B cell (primary cell): ENCODE data around the gene BCDIN3D. TPM values are rescaled to one million over a fixed set of nuclear protein-coding genes. Genes with fewer than 3 reads are reported as not detected.
A peak's percentile ranks its signal among the peaks of the same experiment; 100 is the strongest.

ENCODE experiments used
- ATAC-seq: fragments of 200-7000 bp; cut with Tn5 transposase; one replicate; pipeline ENCODE4 v1.10.0; 2021; ENCODE audit warnings: low read depth, mild to moderate bottlenecking, moderate number of reproducible peaks, moderate library complexity
- CTCF ChIA-PET: fragments of 350-600 bp; sonication (Branson Sonifier 250); formaldehyde crosslinking; loops from one replicate; lab custom pipeline; 2021; ENCODE audit warnings: antibody characterized with exemption, inconsistent platforms; lab: Charles Lee
- POLR2A ChIA-PET: fragments of 350-600 bp; sonication (Branson Sonifier 250); formaldehyde crosslinking; loops from one replicate; lab custom pipeline; 2021; ENCODE audit warnings: antibody characterized with exemption; lab: Charles Lee
- DNase-seq: peaks from one replicate; pipeline ENCODE4 v3.0.0; 2013
- H2AFZ ChIP-seq: 2 replicates; pipeline ENCODE4 v1.6.1; 2012; ENCODE audit warnings: mild to moderate bottlenecking, low read depth, low read length; ENCODE audit not compliant: insufficient read depth, poor library complexity, severe bottlenecking
- H3K27ac ChIP-seq, 2 donors: 1 replicate in 1 of 2; 2 replicates in 1 of 2; pipeline ENCODE4 v1.5.1; 2012 to 2013; ENCODE audit warnings: low read length in 2 of 2, mild to moderate bottlenecking in 2 of 2, moderate library complexity in 1 of 2
- H3K27me3 ChIP-seq, 4 experiments: fragments of 200-600 bp in 1 of 4; sonication (generic) in 1 of 4; replicated peaks in 1 of 4; 1 replicate in 2 of 4; 2 replicates in 2 of 4; pipeline versions ENCODE4 v1.6.1 to v1.7.0; 2013 to 2016; ENCODE audit warnings: low read length in 3 of 4, mild to moderate bottlenecking in 2 of 4, mixed read lengths in 1 of 4, moderate library complexity in 1 of 4; ENCODE audit not compliant: insufficient read depth in 4 of 4, control insufficient read depth in 3 of 4; ENCODE audit errors: control extremely low read depth in 1 of 4
- H3K36me3 ChIP-seq, 2 experiments: replicated peaks in 1 of 2; 1 replicate in 1 of 2; 2 replicates in 1 of 2; pipeline versions ENCODE4 v1.6.1 to v1.7.1; 2013; ENCODE audit warnings: low read length in 1 of 2; ENCODE audit not compliant: insufficient read depth in 2 of 2, control insufficient read depth in 1 of 2; ENCODE audit errors: control extremely low read depth in 1 of 2, extremely low read depth in 1 of 2
- H3K4me1 ChIP-seq, 2 donors: fragments of 200-600 bp in 1 of 2; sonication (generic) in 1 of 2; 1 replicate in 1 of 2; 2 replicates in 1 of 2; pipeline versions ENCODE4 v1.5.1 to v1.6.1; 2013 to 2017; ENCODE audit warnings: low read length in 2 of 2; ENCODE audit not compliant: control insufficient read depth in 2 of 2, insufficient read depth in 2 of 2
- H3K4me2 ChIP-seq: replicated peaks from 2 replicates; pipeline ENCODE3; 2012; ENCODE audit warnings: mild to moderate bottlenecking, low read depth, low read length; ENCODE audit not compliant: poor library complexity, severe bottlenecking
- H3K4me3 ChIP-seq, 5 experiments: fragments of 200-600 bp in 1 of 5; sonication (generic) in 1 of 5; 1 replicate in 3 of 5; 2 replicates in 2 of 5; pipeline versions ENCODE4 v1.5.1 to v1.7.0; 2011 to 2016; ENCODE audit warnings: low read length in 4 of 5, mild to moderate bottlenecking in 4 of 5, low read depth in 2 of 5, control low read depth in 1 of 5, moderate library complexity in 1 of 5; ENCODE audit not compliant: insufficient read depth in 1 of 5; ENCODE audit errors: control extremely low read depth in 1 of 5, extremely low read depth in 1 of 5
- H3K79me2 ChIP-seq: fragments of 200-600 bp; sonication (generic); one replicate; pipeline ENCODE4 v1.6.0; 2016; ENCODE audit warnings: low read length; ENCODE audit not compliant: control insufficient read depth, insufficient read depth
- H3K9ac ChIP-seq: fragments of 200-600 bp; sonication (generic); 2 replicates; pipeline ENCODE4 v1.6.1; 2017; ENCODE audit warnings: mild to moderate bottlenecking, low read length, moderate library complexity
- H3K9me3 ChIP-seq, 3 donors: one replicate each; pipeline versions ENCODE4 v1.6.1 to v1.7.1; 2013; ENCODE audit warnings: low read length in 2 of 3; ENCODE audit not compliant: control insufficient read depth in 2 of 3, insufficient read depth in 1 of 3; ENCODE audit errors: control extremely low read depth in 1 of 3
- H4K20me1 ChIP-seq: 2 replicates; pipeline ENCODE4 v1.6.0; 2012; ENCODE audit warnings: mild to moderate bottlenecking, low read length; ENCODE audit not compliant: insufficient read depth, control insufficient read depth, poor library complexity, severe bottlenecking
- H3K27ac Mint-ChIP-seq: one replicate; pipeline ENCODE4 v1.8.0; 2021; ENCODE audit warnings: mixed read lengths
- H3K27me3 Mint-ChIP-seq: one replicate; pipeline ENCODE4 v1.8.0; 2021; ENCODE audit warnings: mixed read lengths
- H3K4me1 Mint-ChIP-seq: one replicate; pipeline ENCODE4 v1.8.0; 2021; ENCODE audit warnings: mixed read lengths
- H3K4me3 Mint-ChIP-seq: one replicate; pipeline ENCODE4 v1.8.0; 2021; ENCODE audit warnings: mixed read lengths
- H3K9me3 Mint-ChIP-seq: one replicate; pipeline ENCODE4 v1.8.0; 2022; ENCODE audit warnings: mixed read lengths; ENCODE audit not compliant: insufficient read depth
- CTCF ChIP-seq: fragments of 200-600 bp; IDR thresholded peaks from one replicate; pipeline ENCODE4 v1.8.0; 2022; ENCODE audit warnings: antibody characterized with exemption, mild to moderate bottlenecking
- EZH2 ChIP-seq: IDR thresholded peaks from 2 replicates; pipeline ENCODE4 v1.6.1; 2012; ENCODE audit warnings: borderline replicate concordance, low read depth, mild to moderate bottlenecking, moderate library complexity, low read length; ENCODE audit not compliant: insufficient read depth, poor library complexity, severe bottlenecking
- WGBS: methylation state at CpG from one replicate; pipeline ENCODE4 v1.1.5; 2013; ENCODE audit warnings: missing lambda C conversion rate; ENCODE audit not compliant: insufficient coverage; 5-methylcytosine and 5-hydroxymethylcytosine counted together
- intact Hi-C: fragments of 100-400 bp; cut with micrococcal nuclease; formaldehyde crosslinking; loops from one replicate; pipeline ENCODE4 v1.10.0; 2022
- polyA plus RNA-seq: library from polyadenylated mRNA; depleted of rRNA; stranded (reverse); fragments of >200 nt; gene quantifications from 2 replicates; pipeline ENCODE4 v1.2.3, GENCODE V29; 2012
- total RNA-seq, 2 donors: library from RNA; stranded (reverse); fragments of 120-200 nt in 1 of 2; gene quantifications; 1 replicate in 1 of 2; 2 replicates in 1 of 2; pipeline versions ENCODE4 v1.2.3 to v1.2.4, GENCODE V29; 2013 to 2022

BCDIN3D gene
- total and polyA plus RNA-seq, 2 donors (not counting 1 experiment from before 2014, with no cell fraction given), result 2.0 to 17.4 TPM

- H3K4me3 Mint-ChIP-seq, result no peak overlapping the region
- Histone ChIP-seq H3K27ac (no peak overlapping the region), H3K4me3 (no peak overlapping the region), H3K36me3 (peaks cover 0 to 6% of the 10 kb centered on the region in 2 experiments), H3K79me2 (peaks cover 3% of the 10 kb centered on the region), H3K4me2 (no peak overlapping the region), H3K9ac (no peak overlapping the region), H3K27me3 (no peaks in the 10 kb centered on the region), H4K20me1 (no peaks in the 10 kb centered on the region), H3K9me3 (no peaks in the 10 kb centered on the region), H3K4me1 (peaks cover 12 to 21% of the 10 kb centered on the region in 2 donors), H2AFZ (no peak overlapping the region)
- intact Hi-C loops, result loop anchor here (1.0 kb wide), 4 partner anchors 11 to 195 kb away; partner anchors contain the start of gene NCKAP5L
- ChIA-PET POLR2A (interaction anchor here (1.1 kb wide), 1 partner anchor 98 kb away, joined by 3 read pairs; the partner anchor contains the start of gene TMBIM6), CTCF (interaction anchor here (0.6 to 4.2 kb wide), 25 partner anchors 9 to 273 kb away, joined by 3 to 57 read pairs (median 4); partner anchors contain the start of genes COX14, NCKAP5L and TMBIM6)
- peaks cover 28% of the 10 kb centered on the region for H3K4me1 Mint-ChIP-seq
- TF ChIP-seq CTCF, result peak; percentile 79
- TF ChIP-seq EZH2, result no peak
- no peaks in the 10 kb centered on the region for H3K9me3 Mint-ChIP-seq
- H3K27ac Mint-ChIP-seq, result no peak overlapping the region
- WGBS, result 67% methylated on average over 3 of the region's 3 CpGs
- H3K27me3 Mint-ChIP-seq, result no peaks in the 10 kb centered on the region
- peak; percentile 31 for ATAC-seq
- DNase-seq, result peak; percentile 63
Measured at GRCh38 chr12:49838973-49839633, 3.8 kb downstream of the BCDIN3D start.

GRCh38 chr12:49832836-49833421, 10.0 kb downstream of the BCDIN3D start:
- H3K4me1 ChIP-seq, result peaks cover 7 to 8% of the 10 kb centered on the region in 2 donors
- Mint-ChIP-seq H3K9me3 (no peaks in the 10 kb centered on the region), H3K27ac (no peak overlapping the region), H3K4me1 (peaks cover 12% of the 10 kb centered on the region), H3K27me3 (no peaks in the 10 kb centered on the region), H3K4me3 (no peak overlapping the region)
- WGBS, result 100% methylated on average over 1 of the region's 5 CpGs
- POLR2A ChIA-PET, result no interaction called here
- H3K9ac ChIP-seq, result no peak overlapping the region
- H3K79me2 ChIP-seq, result peaks cover 14% of the 10 kb centered on the region
- DNase-seq, result no peak
- no peaks in the 10 kb centered on the region for H4K20me1 ChIP-seq
- H3K4me3 ChIP-seq, result no peak overlapping the region
- no peak for ATAC-seq
- H3K27me3 ChIP-seq, result no peaks in the 10 kb centered on the region
- no peak for TF ChIP-seq EZH2
- CTCF ChIA-PET, result interaction anchor here (1.0 kb wide), 1 partner anchor 55 kb away, joined by 4 read pairs; no protein-coding TSS in a partner anchor
- no peaks in the 10 kb centered on the region for H3K9me3 ChIP-seq
- intact Hi-C loops, result no loop called here
- no peak overlapping the region for H3K27ac ChIP-seq
- H3K36me3 ChIP-seq, result no peaks in the 10 kb centered on the region
- no peak overlapping the region for H3K4me2 ChIP-seq
- no peak overlapping the region for H2AFZ ChIP-seq
